Brain microvascular endothelial cell (primary cell): Measurements from ENCODE around the gene LRRC27.
A peak's percentile ranks its signal among the peaks of the same experiment; 100 is the strongest.
"Not testable (repeated sequence)": the region's sequence is repeated elsewhere in the genome, so short reads cannot be mapped to it uniquely, and the experiment has no call there.

Experiments
- DNase-seq: peaks from one replicate; pipeline ENCODE4 v3.0.0-alpha.2; 2020
- H3K27ac ChIP-seq: fragments of 250-450 bp; sonication (Bioruptor Pico); 2 replicates; pipeline ENCODE4 v1.5.1; 2020; ENCODE audit warnings: mild to moderate bottlenecking, moderate library complexity
- H3K27me3 ChIP-seq: fragments of 250-450 bp; sonication (Bioruptor Pico); replicated peaks from 2 replicates; pipeline ENCODE4 v1.5.1; 2020; ENCODE audit warnings: mild to moderate bottlenecking
- H3K36me3 ChIP-seq: fragments of 250-450 bp; sonication (Bioruptor Pico); replicated peaks from 2 replicates; pipeline ENCODE4 v1.5.1; 2020; ENCODE audit warnings: mild to moderate bottlenecking
- H3K4me3 ChIP-seq: 2 replicates; pipeline ENCODE4 v1.5.1; 2011; ENCODE audit warnings: low read depth, mild to moderate bottlenecking, control low read depth, low read length, moderate library complexity
- CTCF ChIP-seq: IDR thresholded peaks from 2 replicates; pipeline ENCODE4 v1.5.1; 2011; ENCODE audit warnings: low read depth, mild to moderate bottlenecking, moderate library complexity, low read length, control low read depth, inconsistent platforms; ENCODE audit errors: missing control alignments
- in situ Hi-C: cut with HindIII; loops from 2 replicates; pipeline ENCODE4 v1.10.0; 2017; ENCODE audit warnings: low sequenced_read_pairs, low pct_ligation_motif_present

The LRRC27 gene

GRCh38 chr10:132334631-132335188, 2.7 kb downstream of the LRRC27 start:
- Histone ChIP-seq H3K27ac (no peak overlapping the region), H3K4me3 (no peak overlapping the region), H3K36me3 (no peaks in the 10 kb centered on the region), H3K27me3 (no peaks in the 10 kb centered on the region)
- TF ChIP-seq CTCF, result no peak
- in situ Hi-C loops, result no loop called here
- DNase-seq, result no peak

- in situ Hi-C loops, result no loop called here
- TF ChIP-seq CTCF, result no peak
- Histone ChIP-seq H3K27me3 (no peaks in the 10 kb centered on the region), H3K27ac (no peak overlapping the region), H3K36me3 (no peaks in the 10 kb centered on the region), H3K4me3 (no peak overlapping the region)
- DNase-seq, result no peak
These were observed 3.4 kb downstream of the LRRC27 start for GRCh38 chr10:132335189-132336063.

- no peaks in the 10 kb centered on the region for H3K36me3 ChIP-seq
- H3K27ac ChIP-seq, result no peak overlapping the region
- in situ Hi-C loops, result no loop called here
- no peaks in the 10 kb centered on the region for H3K27me3 ChIP-seq
- TF ChIP-seq CTCF, result no peak
- DNase-seq, result no peak
- H3K4me3 ChIP-seq, result no peak overlapping the region
These were observed 4.2 kb downstream of the LRRC27 start for GRCh38 chr10:132336064-132336746.

- Histone ChIP-seq H3K27ac (peak overlapping the region; percentile 27), H3K4me3 (peak overlapping the region; percentile 40), H3K36me3 (no peaks in the 10 kb centered on the region), H3K27me3 (no peaks in the 10 kb centered on the region)
- TF ChIP-seq CTCF, result no peak
- in situ Hi-C loops, result no loop called here
- DNase-seq, result no peak
These were observed 5.0 kb downstream of the LRRC27 start for GRCh38 chr10:132336919-132337407.

GRCh38 chr10:132337854-132338253, 5.9 kb downstream of the LRRC27 start:
- H3K27me3 ChIP-seq, H3K27ac ChIP-seq, H3K4me3 ChIP-seq, H3K36me3 ChIP-seq, in situ Hi-C loops, DNase-seq: not testable (repeated sequence)

GRCh38 chr10:132338876-132339275, 6.9 kb downstream of the LRRC27 start:
- in situ Hi-C loops, result no loop called here
- DNase-seq, result no peak
- no peak for TF ChIP-seq CTCF

More at GRCh38 chr10:132338876-132339275, 6.9 kb downstream of the LRRC27 start:
- H3K27me3 ChIP-seq, result no peaks in the 10 kb centered on the region
- no peak overlapping the region for H3K27ac ChIP-seq
- no peak overlapping the region for H3K4me3 ChIP-seq
- H3K36me3 ChIP-seq, result no peaks in the 10 kb centered on the region
